Measurements from ENCODE around the gene KCNQ2. TPM values are rescaled to one million over a fixed set of nuclear protein-coding genes. Genes with fewer than 3 reads are reported as not detected.

KCNQ2 gene
- total RNA-seq, 1 donor, result not detected

- DNase-seq (ENCODE audit: low read depth), result no peak
- H3K4me3 ChIP-seq (ENCODE audit: low read depth, low read length), result no peak overlapping the region
- TF ChIP-seq CTCF (IDR thresholded peaks at IDR 0.05; ENCODE audit: insufficient read depth, low read depth, low read length), result no peak
These were observed 71.8 kb downstream of the KCNQ2 start for GRCh38 chr20:63400486-63401210.

GRCh38 chr20:63399596-63400375, 72.7 kb downstream of the KCNQ2 start:
- DNase-seq (ENCODE audit: low read depth), result no peak
- TF ChIP-seq CTCF (IDR thresholded peaks at IDR 0.05; ENCODE audit: insufficient read depth, low read depth, low read length), result no peak
- H3K4me3 ChIP-seq (ENCODE audit: low read depth, low read length), result no peak overlapping the region

- TF ChIP-seq CTCF (IDR thresholded peaks at IDR 0.05; ENCODE audit: insufficient read depth, low read depth, low read length), result no peak
- DNase-seq (ENCODE audit: low read depth), result no peak
- H3K4me3 ChIP-seq (ENCODE audit: low read depth, low read length), result no peak overlapping the region
These were observed 73.5 kb downstream of the KCNQ2 start for GRCh38 chr20:63398744-63399514.

- DNase-seq (ENCODE audit: low read depth), result no peak
- TF ChIP-seq CTCF (IDR thresholded peaks at IDR 0.05; ENCODE audit: insufficient read depth, low read depth, low read length), result no peak
- H3K4me3 ChIP-seq (ENCODE audit: low read depth, low read length), result no peak overlapping the region
These were observed 74.5 kb downstream of the KCNQ2 start for GRCh38 chr20:63397946-63398450.

GRCh38 chr20:63397155-63397843, 75.2 kb downstream of the KCNQ2 start:
- H3K4me3 ChIP-seq (ENCODE audit: low read depth, low read length), result no peak overlapping the region
- no peak for TF ChIP-seq CTCF (IDR thresholded peaks at IDR 0.05; ENCODE audit: insufficient read depth, low read depth, low read length)
- DNase-seq (ENCODE audit: low read depth), result no peak

- H3K4me3 ChIP-seq (ENCODE audit: low read depth, low read length), result no peak overlapping the region
- TF ChIP-seq CTCF (IDR thresholded peaks at IDR 0.05; ENCODE audit: insufficient read depth, low read depth, low read length), result no peak
- DNase-seq (ENCODE audit: low read depth), result no peak
These were observed 76.2 kb downstream of the KCNQ2 start for GRCh38 chr20:63396300-63396699.
